Measurements from ENCODE around the gene PROSER1. TPM values are rescaled to one million over a fixed set of nuclear protein-coding genes. Genes with fewer than 3 reads are reported as not detected.

Gene PROSER1
- polyA plus RNA-seq, 3 donors from 2014 or later = 5.4 to 19.7 (median 6.8) TPM

DNA sequence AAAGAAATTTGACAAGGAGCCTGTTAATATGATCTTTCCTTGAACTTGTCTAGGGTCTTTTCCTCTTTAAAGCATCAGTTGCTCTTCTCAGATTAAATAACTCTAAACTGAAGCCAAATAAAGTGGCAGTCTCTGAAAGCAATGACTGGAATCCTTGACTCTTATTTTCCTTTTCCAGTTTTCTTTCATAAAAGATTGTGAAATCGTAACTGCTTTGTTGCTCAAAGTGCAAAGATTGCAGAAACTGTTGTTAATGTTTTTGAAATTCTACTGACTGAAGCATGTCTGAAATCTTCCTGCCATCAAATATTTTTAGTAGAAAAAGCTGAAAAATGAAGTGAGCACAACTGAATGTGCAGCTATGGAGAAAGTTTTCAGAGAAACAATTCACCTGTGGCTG is 2.3 kb upstream of the PROSER1 start:
- DNase-seq = no peak
- no peaks in the 10 kb centered on the region for H3K9me3 Mint-ChIP-seq
- H3K36me3 Mint-ChIP-seq = peaks cover 8 to 17% (median 8%) of the 10 kb centered on the region in 3 donors
- peaks cover 4 to 15% (median 11%) of the 10 kb centered on the region in 3 donors for H3K27me3 Mint-ChIP-seq (ENCODE audit: low read depth in 3 of 3)
- peaks cover 45 to 56% of the 10 kb centered on the region in 2 donors for H3K4me1 Mint-ChIP-seq
- H3K27ac Mint-ChIP-seq = peak overlapping the region in 2 of 6 donors; percentile 31 to 38
- H3K4me3 Mint-ChIP-seq = peak overlapping the region in 4 of 5 donors; percentile 14 to 51 (median 30)

DNA sequence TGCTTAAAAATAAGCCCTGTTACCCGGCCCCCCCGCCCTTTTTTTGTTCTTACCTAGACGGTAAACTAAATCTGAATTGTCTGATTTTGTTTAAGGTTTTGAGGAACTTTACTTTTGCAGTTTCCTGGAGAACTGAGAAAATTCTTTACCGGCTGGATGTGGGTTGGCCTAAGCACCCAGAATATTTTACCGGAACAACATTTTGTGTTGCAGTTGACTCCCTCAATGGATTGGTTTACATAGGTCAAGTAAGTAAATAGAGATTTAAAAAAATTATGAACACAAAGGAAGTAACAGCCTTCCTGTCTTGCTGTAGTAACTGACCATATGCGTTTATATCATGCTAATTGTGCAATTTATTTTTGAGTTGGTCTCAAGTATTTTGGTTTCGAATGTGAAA is 1.2 kb upstream of the PROSER1 start:
- DNase-seq = no peak
- peaks cover 56 to 67% of the 10 kb centered on the region in 2 donors for H3K4me1 Mint-ChIP-seq
- peaks cover 4 to 15% (median 11%) of the 10 kb centered on the region in 3 donors for H3K27me3 Mint-ChIP-seq (ENCODE audit: low read depth in 3 of 3)
- H3K27ac Mint-ChIP-seq = peak overlapping the region; percentile 96 to 99 (median 98)
- peak overlapping the region; percentile 95 to 99 (median 96) for H3K4me3 Mint-ChIP-seq
- no peaks in the 10 kb centered on the region for H3K9me3 Mint-ChIP-seq
- H3K36me3 Mint-ChIP-seq = peaks cover 2 to 7% (median 4%) of the 10 kb centered on the region in 3 donors

GRCh38 chr13:39038569-39039030 is 711 bp upstream of the PROSER1 start:
- H3K9me3 Mint-ChIP-seq = no peaks in the 10 kb centered on the region

GRCh38 chr13:39037410-39037879 is 444 bp downstream of the PROSER1 start:
- DNase-seq = no peak
- Mint-ChIP-seq H3K4me1 (peaks cover 61 to 79% of the 10 kb centered on the region in 2 donors), H3K36me3 (peaks cover 0 to under 1% (median 0%) of the 10 kb centered on the region in 3 donors), H3K27me3 (ENCODE audit: low read depth in 3 of 3) (peaks cover 4 to 15% (median 11%) of the 10 kb centered on the region in 3 donors), H3K9me3 (no peaks in the 10 kb centered on the region), H3K27ac (peak overlapping the region; percentile 96 to 99 (median 98)), H3K4me3 (peak overlapping the region; percentile 95 to 99 (median 96))

More at GRCh38 chr13:39038569-39039030, 711 bp upstream of the PROSER1 start:
- Mint-ChIP-seq H3K27ac (peak overlapping the region; percentile 96 to 99 (median 98)), H3K27me3 (ENCODE audit: low read depth in 3 of 3) (peaks cover 4 to 15% (median 11%) of the 10 kb centered on the region in 3 donors), H3K36me3 (peaks cover 0 to 4% (median 3%) of the 10 kb centered on the region in 3 donors), H3K4me3 (peak overlapping the region; percentile 95 to 99 (median 96)), H3K4me1 (peaks cover 59 to 72% of the 10 kb centered on the region in 2 donors)
- DNase-seq = peak; percentile 73 to 75 (median 74)

- H3K27ac Mint-ChIP-seq = peak overlapping the region; percentile 82 to 97 (median 86)
- peaks cover 65 to 88% of the 10 kb centered on the region in 2 donors for H3K4me1 Mint-ChIP-seq
- H3K27me3 Mint-ChIP-seq (ENCODE audit: low read depth in 3 of 3) = peaks cover 4 to 15% (median 11%) of the 10 kb centered on the region in 3 donors
- H3K4me3 Mint-ChIP-seq = peak overlapping the region; percentile 94 to 99 (median 95)
- H3K9me3 Mint-ChIP-seq = no peaks in the 10 kb centered on the region
- DNase-seq = no peak
- H3K36me3 Mint-ChIP-seq = no peaks in the 10 kb centered on the region
Observed at GRCh38 chr13:39036212-39036611, 1.7 kb downstream of the PROSER1 start.

DNA sequence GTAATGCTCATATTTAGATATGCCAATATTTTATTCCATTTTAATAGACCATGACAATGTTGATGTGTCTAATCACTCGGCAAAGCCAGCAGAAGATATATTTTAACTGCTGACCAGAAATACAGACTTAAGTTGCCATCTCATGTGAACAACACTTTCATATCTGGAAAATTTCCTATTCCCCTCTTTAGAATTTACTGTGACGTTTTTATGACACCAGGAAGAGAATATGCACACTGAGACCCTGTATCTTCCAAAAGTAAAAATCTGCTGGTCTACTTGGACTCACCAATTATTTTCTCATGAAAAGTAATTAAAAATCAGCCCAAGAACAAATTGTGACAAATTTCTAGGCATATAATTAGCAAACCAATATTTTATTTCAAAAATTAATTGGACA is 2.1 kb downstream of the PROSER1 start:
- no peak for DNase-seq
- no peaks in the 10 kb centered on the region for H3K36me3 Mint-ChIP-seq
- peaks cover 4 to 15% (median 11%) of the 10 kb centered on the region in 3 donors for H3K27me3 Mint-ChIP-seq (ENCODE audit: low read depth in 3 of 3)
- peaks cover 64 to 86% of the 10 kb centered on the region in 2 donors for H3K4me1 Mint-ChIP-seq
- H3K4me3 Mint-ChIP-seq = peak overlapping the region; percentile 94 to 99 (median 95)
- H3K9me3 Mint-ChIP-seq = no peaks in the 10 kb centered on the region
- peak overlapping the region; percentile 82 to 97 (median 86) for H3K27ac Mint-ChIP-seq

DNA sequence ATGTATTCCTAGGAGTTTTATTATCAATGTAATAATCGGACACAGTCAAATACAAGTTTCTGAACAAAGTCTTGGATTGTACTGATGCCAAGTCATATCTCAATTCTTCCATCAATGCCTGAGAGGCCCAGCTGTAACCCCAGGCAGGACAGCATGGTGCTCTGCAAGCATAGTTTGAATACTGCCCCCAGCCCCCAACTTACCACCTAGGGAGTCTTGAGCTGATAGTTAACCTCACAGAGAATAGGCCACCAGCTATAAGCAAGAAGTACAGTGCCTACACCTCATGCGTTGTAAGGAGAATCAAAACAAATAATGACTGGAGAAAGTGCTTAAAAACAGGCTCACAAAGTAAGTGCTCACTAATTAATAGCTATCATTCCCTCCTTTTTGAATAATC is 2.7 kb downstream of the PROSER1 start:
- Mint-ChIP-seq H3K4me1 (peaks cover 61 to 80% of the 10 kb centered on the region in 2 donors), H3K27me3 (ENCODE audit: low read depth in 3 of 3) (peaks cover 4 to 15% (median 11%) of the 10 kb centered on the region in 3 donors), H3K36me3 (no peaks in the 10 kb centered on the region), H3K9me3 (no peaks in the 10 kb centered on the region), H3K27ac (peak overlapping the region; percentile 70 to 97 (median 86)), H3K4me3 (peak overlapping the region; percentile 94 to 99 (median 95))
- no peak for DNase-seq

DNA sequence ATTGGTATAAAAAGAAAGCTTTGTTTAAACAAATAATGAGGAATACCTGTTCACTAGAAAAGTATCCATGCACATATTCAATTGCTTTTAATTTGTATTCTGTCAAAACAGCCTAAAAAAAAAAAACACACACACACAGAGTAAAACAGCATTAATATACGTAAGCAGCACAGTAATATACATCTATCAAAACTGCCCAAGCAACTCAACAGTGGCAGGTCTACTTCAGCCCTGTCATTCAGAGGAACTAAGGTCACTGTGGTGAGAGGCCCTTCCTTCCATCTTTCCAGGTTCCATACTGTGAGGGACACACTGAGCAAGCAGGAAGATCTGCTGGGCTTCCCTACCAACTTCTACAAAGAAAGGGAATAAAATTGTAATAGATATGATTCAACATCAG is 3.8 kb downstream of the PROSER1 start:
- H3K27ac Mint-ChIP-seq = peak overlapping the region in 1 of 6 donors; percentile 97

DNA sequence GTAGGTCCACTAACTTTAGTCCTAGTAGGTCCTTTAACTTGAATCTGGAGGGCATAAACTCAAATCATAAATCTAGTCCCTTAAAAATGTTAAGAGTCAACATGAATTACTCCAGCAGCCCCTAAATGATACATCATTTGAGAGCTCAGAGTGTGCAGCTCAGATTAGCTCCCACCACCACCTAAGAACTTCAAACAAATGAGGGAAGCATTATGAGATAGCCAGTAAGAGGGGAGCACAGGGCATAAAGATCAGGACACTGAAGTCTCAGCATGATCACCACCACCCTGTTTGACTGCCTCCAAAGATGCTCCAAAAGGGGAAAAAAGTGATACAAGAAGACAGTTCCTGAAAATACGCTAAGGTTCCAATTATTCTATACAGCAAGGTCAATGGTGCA is 5.7 kb downstream of the PROSER1 start:
- Mint-ChIP-seq H3K4me1 (peaks cover 43 to 57% of the 10 kb centered on the region in 2 donors), H3K27me3 (ENCODE audit: low read depth in 3 of 3) (peaks cover 0 to 6% (median 0%) of the 10 kb centered on the region in 3 donors), H3K27ac (peak overlapping the region in 1 of 6 donors; percentile 40), H3K4me3 (no peak overlapping the region), H3K9me3 (no peaks in the 10 kb centered on the region), H3K36me3 (peaks cover 5 to 10% (median 5%) of the 10 kb centered on the region in 3 donors)
- DNase-seq = no peak

More for the DNA sequence above, 3.8 kb downstream of the PROSER1 start:
- Mint-ChIP-seq H3K27me3 (ENCODE audit: low read depth in 3 of 3) (peaks cover 4 to 15% (median 11%) of the 10 kb centered on the region in 3 donors), H3K9me3 (no peaks in the 10 kb centered on the region), H3K4me3 (peak overlapping the region in 3 of 5 donors; percentile 12 to 28 (median 18)), H3K36me3 (no peaks in the 10 kb centered on the region), H3K4me1 (peaks cover 53 to 69% of the 10 kb centered on the region in 2 donors)
- DNase-seq = no peak

DNA sequence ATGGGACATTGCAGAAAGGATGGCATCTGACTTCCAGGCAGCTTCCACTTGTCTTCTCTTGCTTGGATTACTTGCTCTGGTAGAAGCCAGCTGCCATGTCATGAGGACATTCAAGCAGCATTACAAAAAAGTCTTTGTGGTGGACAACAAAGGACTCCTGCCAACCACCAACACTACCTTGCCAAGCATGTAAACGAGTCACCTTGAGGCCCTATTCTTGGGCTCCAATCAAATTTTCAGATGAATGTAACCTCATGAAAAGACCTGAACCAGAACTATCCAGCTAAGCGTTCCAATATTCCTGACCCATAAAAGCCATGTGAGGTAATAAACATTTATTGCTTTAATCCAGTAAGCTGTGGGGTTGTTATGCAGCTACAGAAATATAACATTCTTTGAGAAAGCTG is 12.5 kb downstream of the PROSER1 start:
- H3K9me3 Mint-ChIP-seq = no peaks in the 10 kb centered on the region
- peaks cover 2 to 7% of the 10 kb centered on the region in 2 donors for H3K4me1 Mint-ChIP-seq
- H3K27ac Mint-ChIP-seq = no peak overlapping the region
- no peak for DNase-seq
- peaks cover 13 to 55% (median 28%) of the 10 kb centered on the region in 3 donors for H3K36me3 Mint-ChIP-seq
- H3K4me3 Mint-ChIP-seq = no peak overlapping the region
- H3K27me3 Mint-ChIP-seq (ENCODE audit: low read depth in 3 of 3) = no peaks in the 10 kb centered on the region

DNA sequence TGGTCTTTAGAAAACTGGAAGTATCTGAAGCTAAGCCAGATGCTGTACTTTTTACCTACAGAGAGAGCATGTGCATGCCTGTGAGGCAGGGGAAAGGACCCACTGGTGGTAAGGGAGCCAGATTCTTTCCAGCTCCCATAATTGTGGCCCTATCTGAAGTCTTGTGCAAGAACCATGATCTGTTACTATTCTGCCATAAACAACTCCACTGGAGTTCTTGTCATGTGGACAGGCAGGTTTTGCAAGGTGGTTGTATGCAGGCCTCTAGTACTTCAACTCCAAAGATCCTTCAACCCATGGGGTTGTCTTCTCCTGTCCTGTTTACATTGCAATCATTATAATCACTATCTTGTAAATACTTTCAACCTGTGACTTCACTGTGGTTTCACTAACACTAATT is 14.1 kb downstream of the PROSER1 start:
- no peak for DNase-seq
- H3K36me3 Mint-ChIP-seq = peaks cover 18 to 55% (median 31%) of the 10 kb centered on the region in 3 donors
- H3K4me3 Mint-ChIP-seq = no peak overlapping the region
- no peak overlapping the region for H3K27ac Mint-ChIP-seq
- H3K4me1 Mint-ChIP-seq = peaks cover 4 to 10% of the 10 kb centered on the region in 2 donors
- no peaks in the 10 kb centered on the region for H3K9me3 Mint-ChIP-seq
- H3K27me3 Mint-ChIP-seq (ENCODE audit: low read depth in 3 of 3) = no peaks in the 10 kb centered on the region

DNA sequence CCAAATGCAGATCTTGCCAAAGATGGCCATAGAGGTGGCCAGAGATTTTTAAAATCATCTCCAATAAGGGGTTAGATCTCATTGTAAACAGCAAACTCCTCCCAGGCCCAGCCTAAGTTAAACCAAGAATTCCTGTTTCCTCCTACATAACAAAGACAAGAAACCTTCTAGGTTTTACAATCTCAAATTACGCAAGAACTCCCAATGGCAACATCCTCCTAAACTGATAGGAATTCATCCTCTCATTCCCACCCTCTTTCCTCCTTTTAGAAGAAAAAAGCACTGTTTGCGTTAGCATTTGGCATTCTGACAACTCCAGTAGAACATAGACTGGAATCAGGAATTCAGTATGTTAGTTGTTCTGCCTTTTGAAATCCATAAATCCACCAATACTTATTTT is 14.6 kb downstream of the PROSER1 start:
- no peak overlapping the region for H3K27ac Mint-ChIP-seq
- no peak overlapping the region for H3K4me3 Mint-ChIP-seq
- H3K9me3 Mint-ChIP-seq = no peaks in the 10 kb centered on the region
- H3K27me3 Mint-ChIP-seq (ENCODE audit: low read depth in 3 of 3) = peaks cover 0 to under 1% (median 0%) of the 10 kb centered on the region in 3 donors
- DNase-seq = no peak
- peaks cover 18 to 55% (median 32%) of the 10 kb centered on the region in 3 donors for H3K36me3 Mint-ChIP-seq
- H3K4me1 Mint-ChIP-seq = peaks cover 7 to 15% of the 10 kb centered on the region in 2 donors

GRCh38 chr13:39020853-39021462 is 16.9 kb downstream of the PROSER1 start:
- H3K27ac Mint-ChIP-seq = no peak overlapping the region
- no peak for DNase-seq
- no peak overlapping the region for H3K4me3 Mint-ChIP-seq
- peaks cover 16 to 33% of the 10 kb centered on the region in 2 donors for H3K4me1 Mint-ChIP-seq
- H3K9me3 Mint-ChIP-seq = no peaks in the 10 kb centered on the region
- H3K36me3 Mint-ChIP-seq = peaks cover 13 to 45% (median 27%) of the 10 kb centered on the region in 3 donors
- peaks cover 0 to 3% (median 0%) of the 10 kb centered on the region in 3 donors for H3K27me3 Mint-ChIP-seq (ENCODE audit: low read depth in 3 of 3)

DNA sequence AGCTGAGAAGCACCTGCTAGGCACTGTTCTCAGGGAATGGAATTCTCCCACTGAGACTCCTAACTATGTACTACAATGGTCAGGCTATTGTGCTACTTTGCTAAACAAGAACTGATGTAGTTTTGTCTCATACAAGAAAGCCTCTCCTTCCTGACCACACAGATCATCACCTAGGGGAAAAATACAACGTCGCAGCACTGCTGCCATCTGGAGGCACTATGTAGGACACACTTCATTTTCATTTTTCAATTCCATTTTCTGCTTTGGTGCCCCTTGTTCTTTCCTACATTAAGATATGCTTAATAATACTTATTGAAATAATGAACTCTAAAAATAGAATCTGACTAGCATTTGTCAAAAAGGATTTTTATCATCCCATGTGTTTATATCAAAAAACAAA is 21.1 kb downstream of the PROSER1 start:
- Mint-ChIP-seq H3K27ac (peak overlapping the region in 5 of 6 donors; percentile 1 to 81 (median 30)), H3K27me3 (ENCODE audit: low read depth in 3 of 3) (peaks cover 0 to 5% (median 1%) of the 10 kb centered on the region in 3 donors), H3K4me1 (peaks cover 16 to 33% of the 10 kb centered on the region in 2 donors), H3K4me3 (peak overlapping the region in 2 of 5 donors; percentile 2 to 39), H3K9me3 (no peaks in the 10 kb centered on the region), H3K36me3 (peaks cover 26 to 45% (median 41%) of the 10 kb centered on the region in 3 donors)
- peak in 1 of 3 donors; percentile 11 for DNase-seq

All from immature natural killer cell (primary cell).